K562 (cell line): ENCODE measurements around the gene CD300A. TPM values are rescaled to one million over a fixed set of nuclear protein-coding genes. Genes with fewer than 3 reads are reported as not detected.

Experiments used
- ATAC-seq: fragments of 200-7000 bp; cut with Tn5 transposase; 3 replicates; pipeline ENCODE4 v1.9.1; 2020; ENCODE audit warnings: moderate library complexity
- BruUV-seq: library from RNA; stranded (reverse); fragments of 400-500 nt; replicated peaks from 2 replicates; lab custom pipeline; 2021; lab: Mats Ljungman, UMichigan
- CTCF ChIA-PET: fragments of 300-600 bp; formaldehyde crosslinking; extraction: SDS; loops from one replicate; lab custom pipeline; 2021; ENCODE audit warnings: low intra/inter-chr PET ratio; lab: Yijun Ruan, JAX
- POLR2A ChIA-PET: fragments of 300-600, 350-650 bp; sonication (Branson Sonifier 250); formaldehyde crosslinking; extraction: SDS; loops from one replicate; lab custom pipeline; 2021; ENCODE audit warnings: antibody characterized with exemption, inconsistent platforms; lab: Yijun Ruan, JAX
- DNase-seq, 4 experiments: peaks; one replicate each; pipeline versions ENCODE4 v3.0.0 to v3.0.0-alpha.2; 2011 to 2018; ENCODE audit warnings: low spot score in 3 of 4, mixed read lengths in 3 of 4; ENCODE audit errors: extremely low read depth in 1 of 4
- FAIRE-seq: peaks from 2 replicates; lab custom pipeline; 2011; peaks lifted over from hg19 to GRCh38; lab: Jason Lieb, UNC
- H2AFZ ChIP-seq: 2 replicates; pipeline ENCODE4 v1.6.0; 2011; ENCODE audit warnings: low read depth, low read length, control low read depth, inconsistent platforms
- H3K27ac ChIP-seq: fragments of 200-600 bp; 3 replicates; pipeline ENCODE4 v1.8.0; 2011; ENCODE audit warnings: low read depth, mild to moderate bottlenecking, control low read depth, inconsistent platforms, low read length, moderate library complexity, mixed read lengths; ENCODE audit errors: extremely low read depth
- H3K27me3 ChIP-seq, 2 experiments: fragments of 300-600 bp in 1 of 2; 2 replicates in 1 of 2; 3 replicates in 1 of 2; pipeline versions ENCODE4 v1.6.0 to v1.8.0; 2011; ENCODE audit warnings: inconsistent platforms in 2 of 2, low read length in 2 of 2, mild to moderate bottlenecking in 1 of 2, mixed read lengths in 1 of 2, moderate library complexity in 1 of 2; ENCODE audit not compliant: control insufficient read depth in 2 of 2, insufficient read depth in 2 of 2
- H3K36me3 ChIP-seq: fragments of 300-600 bp; 3 replicates; pipeline ENCODE4 v1.8.0; 2011; ENCODE audit warnings: mild to moderate bottlenecking, low read length, inconsistent platforms; ENCODE audit not compliant: control insufficient read depth, insufficient read depth
- H3K4me1 ChIP-seq, 2 experiments: fragments of 200-600 bp in 1 of 2; replicated peaks in 1 of 2; 2 replicates in 1 of 2; 3 replicates in 1 of 2; pipeline versions ENCODE4 v1.5.1 to v1.8.0; 2011; ENCODE audit warnings: inconsistent platforms in 2 of 2, low read length in 2 of 2, mild to moderate bottlenecking in 1 of 2, mixed read lengths in 1 of 2, moderate library complexity in 1 of 2; ENCODE audit not compliant: control insufficient read depth in 2 of 2, insufficient read depth in 2 of 2
- H3K4me2 ChIP-seq: 2 replicates; pipeline ENCODE4 v1.6.1; 2011; ENCODE audit warnings: low read length, control low read depth, inconsistent platforms, mixed read lengths; ENCODE audit not compliant: insufficient read depth
- H3K4me3 ChIP-seq: fragments of 200-600 bp; sonication (generic), shearing (Covaris generic); 2 replicates; pipeline ENCODE4 v1.5.1; 2016; ENCODE audit warnings: control low read depth, inconsistent platforms
- H3K79me2 ChIP-seq: fragments of 200-600 bp; 3 replicates; pipeline ENCODE4 v1.8.0; 2011; ENCODE audit warnings: low read length, inconsistent platforms; ENCODE audit not compliant: control insufficient read depth, insufficient read depth
- H3K9ac ChIP-seq, 2 experiments: 2 replicates each; pipeline versions ENCODE4 v1.6.0 to v1.6.1; 2011; ENCODE audit warnings: low read depth in 2 of 2, low read length in 2 of 2, control low read depth in 1 of 2, inconsistent platforms in 1 of 2, mild to moderate bottlenecking in 1 of 2, mixed read lengths in 1 of 2; ENCODE audit not compliant: insufficient read depth in 1 of 2
- H3K9me1 ChIP-seq: one replicate; pipeline ENCODE4 v1.6.0; 2011; ENCODE audit warnings: inconsistent platforms, mild to moderate bottlenecking, low read length, moderate library complexity; ENCODE audit not compliant: control insufficient read depth, insufficient read depth
- H3K9me3 ChIP-seq: replicated peaks from 2 replicates; pipeline ENCODE4 v1.5.1; 2011; ENCODE audit warnings: low read depth, low read length, inconsistent platforms; ENCODE audit not compliant: control insufficient read depth, insufficient read depth
- H4K20me1 ChIP-seq: replicated peaks from 2 replicates; pipeline ENCODE4 v1.6.1; 2011; ENCODE audit warnings: low read length, inconsistent platforms, mixed read lengths; ENCODE audit not compliant: control insufficient read depth, insufficient read depth
- ETS2 ChIP-seq: IDR thresholded peaks from 2 replicates; pipeline ENCODE4 v1.6.1; 2016; ENCODE audit warnings: borderline replicate concordance, missing genetic modification characterization, mild to moderate bottlenecking, moderate library complexity, missing compliant biosample characterization; ENCODE audit not compliant: poor library complexity, severe bottlenecking
- TBP ChIP-seq: optimal IDR thresholded peaks from 2 replicates; pipeline ENCODE3; 2011; ENCODE audit warnings: low read depth, low read length, improper control_type of control experiment
- WGBS: fragments of 100-300 bp; shearing (Covaris generic); methylation state at CpG from one replicate; pipeline ENCODE4 v1.1.6; 2016; ENCODE audit warnings: low coverage, mixed read lengths; ENCODE audit not compliant: insufficient coverage; ENCODE audit errors: missing lambda C conversion rate; 5-methylcytosine and 5-hydroxymethylcytosine counted together
- in situ Hi-C: fragments of 300-500 bp; cut with MboI; formaldehyde crosslinking; loops from 4 replicates; pipeline ENCODE4 v1.15.0; 2018; ENCODE audit warnings: inconsistent platforms, mixed read lengths
- intact Hi-C: fragments of 100-400 bp; cut with micrococcal nuclease; formaldehyde crosslinking; loops from 2 replicates; pipeline ENCODE4 v1.14.2; 2022
- polyA plus RNA-seq, 8 experiments: library from polyadenylated mRNA; depleted of rRNA in 4 of 8; stranded (reverse) in 5 of 8; unstranded in 3 of 8; fragments of >200 nt; fragmentation: Nextera tagmentation in 2 of 8; fragmentation: Illumina TruSeq in 1 of 8; extraction: Ambion mirVana in 2 of 8; extraction: Trizol in 1 of 8; gene quantifications; 2 replicates each; pipeline versions ENCODE4 v1.2.1 to v1.2.3, GENCODE V29; 2011 to 2014; ENCODE audit warnings: inconsistent platforms in 1 of 8, missing spikeins in 1 of 8
- total RNA-seq, 7 experiments: library from RNA; depleted of rRNA in 6 of 7; stranded (reverse); fragments of >200 nt in 6 of 7; fragmentation: Illumina TruSeq in 2 of 7; extraction: Trizol in 2 of 7; gene quantifications; 2 replicates each; pipeline versions ENCODE4 v1.2.1 to v1.2.3, GENCODE V29; 2011 to 2021; ENCODE audit warnings: low replicate concordance in 1 of 7
- TF ChIP-seq, protein P1 (sequence below): fragments of 250-450 bp; sonication (Bioruptor Pico); IDR thresholded peaks from 2 replicates; pipeline ENCODE4 v1.8.0; 2021; ENCODE audit warnings: moderate library complexity, mild to moderate bottlenecking, inconsistent platforms
- TF ChIP-seq, protein P2 (sequence below): fragments of 250-450 bp; sonication (Bioruptor Pico); IDR thresholded peaks from 2 replicates; pipeline ENCODE4 v1.4.0; 2020; ENCODE audit warnings: mild to moderate bottlenecking, moderate library complexity

CD300A gene
- total and polyA plus RNA-seq, 9 of the 15 experiments (the other 6 are each of a cell fraction or from before 2014, with no cell fraction given) = 0.21 to 1.7 (median 0.41) TPM; not detected in 1

DNA sequence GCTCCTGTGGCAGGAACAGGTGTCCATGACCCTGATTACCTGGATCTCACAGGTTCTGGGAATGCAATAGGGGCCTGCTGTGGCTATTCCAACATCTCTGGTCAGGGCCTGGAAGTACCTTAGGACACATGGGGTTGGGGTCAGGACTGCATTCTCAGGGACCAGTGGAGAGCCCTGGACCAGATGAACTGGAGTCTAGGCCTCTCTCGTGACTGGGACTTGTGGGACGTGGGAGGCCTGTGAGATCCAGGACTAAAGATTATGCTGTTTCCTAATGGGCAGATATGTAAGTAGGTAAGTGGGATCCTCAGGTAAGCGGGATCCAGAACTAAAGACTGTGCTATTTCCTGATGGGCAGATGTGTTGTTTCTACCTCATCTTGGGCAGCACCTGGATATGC is 16.2 kb upstream of the CD300A start:
- Histone ChIP-seq H3K9me1 (no peaks in the 10 kb centered on the region), H3K27me3 (peaks cover 14 to 54% of the 10 kb centered on the region in 2 experiments; a peak in 4 of 5 replicates), H4K20me1 (no peaks in the 10 kb centered on the region), H3K36me3 (no peaks in the 10 kb centered on the region), H3K79me2 (no peaks in the 10 kb centered on the region), H3K27ac (no peak overlapping the region), H3K4me3 (no peak overlapping the region), H3K9me3 (no peaks in the 10 kb centered on the region), H3K9ac (no peak overlapping the region), H2AFZ (no peak overlapping the region), H3K4me2 (no peak overlapping the region), H3K4me1 (peaks cover 11 to 29% of the 10 kb centered on the region in 2 experiments; a peak in 4 of 5 replicates)
- TF ChIP-seq, protein P1, sequence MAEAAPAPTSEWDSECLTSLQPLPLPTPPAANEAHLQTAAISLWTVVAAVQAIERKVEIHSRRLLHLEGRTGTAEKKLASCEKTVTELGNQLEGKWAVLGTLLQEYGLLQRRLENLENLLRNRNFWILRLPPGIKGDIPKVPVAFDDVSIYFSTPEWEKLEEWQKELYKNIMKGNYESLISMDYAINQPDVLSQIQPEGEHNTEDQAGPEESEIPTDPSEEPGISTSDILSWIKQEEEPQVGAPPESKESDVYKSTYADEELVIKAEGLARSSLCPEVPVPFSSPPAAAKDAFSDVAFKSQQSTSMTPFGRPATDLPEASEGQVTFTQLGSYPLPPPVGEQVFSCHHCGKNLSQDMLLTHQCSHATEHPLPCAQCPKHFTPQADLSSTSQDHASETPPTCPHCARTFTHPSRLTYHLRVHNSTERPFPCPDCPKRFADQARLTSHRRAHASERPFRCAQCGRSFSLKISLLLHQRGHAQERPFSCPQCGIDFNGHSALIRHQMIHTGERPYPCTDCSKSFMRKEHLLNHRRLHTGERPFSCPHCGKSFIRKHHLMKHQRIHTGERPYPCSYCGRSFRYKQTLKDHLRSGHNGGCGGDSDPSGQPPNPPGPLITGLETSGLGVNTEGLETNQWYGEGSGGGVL (CRISPR knock-in tag) = no peak
- TF ChIP-seq, protein P2, sequence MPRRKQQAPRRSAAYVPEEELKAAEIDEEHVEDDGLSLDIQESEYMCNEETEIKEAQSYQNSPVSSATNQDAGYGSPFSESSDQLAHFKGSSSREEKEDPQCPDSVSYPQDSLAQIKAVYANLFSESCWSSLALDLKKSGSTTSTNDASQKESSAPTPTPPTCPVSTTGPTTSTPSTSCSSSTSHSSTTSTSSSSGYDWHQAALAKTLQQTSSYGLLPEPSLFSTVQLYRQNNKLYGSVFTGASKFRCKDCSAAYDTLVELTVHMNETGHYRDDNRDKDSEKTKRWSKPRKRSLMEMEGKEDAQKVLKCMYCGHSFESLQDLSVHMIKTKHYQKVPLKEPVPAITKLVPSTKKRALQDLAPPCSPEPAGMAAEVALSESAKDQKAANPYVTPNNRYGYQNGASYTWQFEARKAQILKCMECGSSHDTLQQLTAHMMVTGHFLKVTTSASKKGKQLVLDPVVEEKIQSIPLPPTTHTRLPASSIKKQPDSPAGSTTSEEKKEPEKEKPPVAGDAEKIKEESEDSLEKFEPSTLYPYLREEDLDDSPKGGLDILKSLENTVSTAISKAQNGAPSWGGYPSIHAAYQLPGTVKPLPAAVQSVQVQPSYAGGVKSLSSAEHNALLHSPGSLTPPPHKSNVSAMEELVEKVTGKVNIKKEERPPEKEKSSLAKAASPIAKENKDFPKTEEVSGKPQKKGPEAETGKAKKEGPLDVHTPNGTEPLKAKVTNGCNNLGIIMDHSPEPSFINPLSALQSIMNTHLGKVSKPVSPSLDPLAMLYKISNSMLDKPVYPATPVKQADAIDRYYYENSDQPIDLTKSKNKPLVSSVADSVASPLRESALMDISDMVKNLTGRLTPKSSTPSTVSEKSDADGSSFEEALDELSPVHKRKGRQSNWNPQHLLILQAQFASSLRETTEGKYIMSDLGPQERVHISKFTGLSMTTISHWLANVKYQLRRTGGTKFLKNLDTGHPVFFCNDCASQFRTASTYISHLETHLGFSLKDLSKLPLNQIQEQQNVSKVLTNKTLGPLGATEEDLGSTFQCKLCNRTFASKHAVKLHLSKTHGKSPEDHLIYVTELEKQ = no peak
- TF ChIP-seq TBP (no peak), ETS2 (no peak)
- FAIRE-seq = no peak
- DNase-seq = no peak
- no peak for ATAC-seq
- intact Hi-C loops = no loop called here
- in situ Hi-C loops = no loop called here
- ChIA-PET CTCF (interaction anchor here (0.9 kb wide), 1 partner anchor 43 kb away, joined by 4 read pairs; no protein-coding TSS in a partner anchor), POLR2A (interaction anchor here (0.6 to 0.8 kb wide), 2 partner anchors 13 to 38 kb away, joined by 3 to 4 read pairs; no protein-coding TSS in a partner anchor)
- 18% methylated on average over 3 of the region's 3 CpGs for WGBS
- BruUV-seq = no TSS peak
